Ovary (tissue), 3 donors: ENCODE data around the gene ANKRD22.

ENCODE experiments used
- CTCF ChIP-seq, 3 donors: fragments of 450-650 bp in 2 of 3; fragments of 200-600 bp in 1 of 3; IDR thresholded peaks; one replicate each; pipeline versions ENCODE4 v1.5.1 to v1.8.0; 2016 to 2022; ENCODE audit warnings: antibody characterized with exemption in 3 of 3, mild to moderate bottlenecking in 1 of 3
- EP300 ChIP-seq: sonication (generic); formaldehyde crosslinking; IDR thresholded peaks from one replicate; pipeline ENCODE4 v1.6.1; 2017; ENCODE audit warnings: antibody characterized with exemption
- POLR2A ChIP-seq: fragments of 450-650 bp; IDR thresholded peaks from one replicate; pipeline ENCODE4 v1.6.1; 2017; ENCODE audit warnings: antibody characterized with exemption, mild to moderate bottlenecking, moderate library complexity
- donor health status: DM: no; HTN: no; CAD: no.

- TF ChIP-seq POLR2A (no peak), CTCF (IDR thresholded peaks at IDR 0.05) (no peak), EP300 (no peak)
These were observed 932 bp downstream of the ANKRD22 start for GRCh38 chr10:88850712-88851111.
